HG02571 (cell line): ENCODE data around the gene THADA.
"Not testable (repeated sequence)": the region's sequence is repeated elsewhere in the genome, so short reads cannot be mapped to it uniquely, and the experiment has no call there.

Source experiments
- ATAC-seq: cut with Tn5 transposase; IDR thresholded peaks from one replicate; pipeline ENCODE4 v1.9.1; 2021; ENCODE audit warnings: mild to moderate bottlenecking, moderate library complexity; ENCODE audit not compliant: unreplicated experiment

The THADA gene

GRCh38 chr2:43542285-43542933, 53.4 kb downstream of the THADA start:
- no peak for ATAC-seq

- no peak for ATAC-seq
These were observed 54.7 kb downstream of the THADA start for GRCh38 chr2:43541165-43541564.

- no peak for ATAC-seq
These were observed 55.6 kb downstream of the THADA start for GRCh38 chr2:43540021-43540779.

- no peak for ATAC-seq
These were observed 56.4 kb downstream of the THADA start for GRCh38 chr2:43539436-43539835.

GRCh38 chr2:43538034-43538670, 57.7 kb downstream of the THADA start:
- no peak for ATAC-seq

GRCh38 chr2:43537137-43537536, 58.7 kb downstream of the THADA start:
- ATAC-seq, result no peak

- no peak for ATAC-seq
These were observed 61.3 kb downstream of the THADA start for GRCh38 chr2:43534569-43534968.

- ATAC-seq, result not testable (repeated sequence)
These were observed 63.3 kb downstream of the THADA start for GRCh38 chr2:43532572-43532971.

GRCh38 chr2:43531251-43531650, 64.6 kb downstream of the THADA start:
- no peak for ATAC-seq

GRCh38 chr2:43526994-43527393, 68.8 kb downstream of the THADA start:
- no peak for ATAC-seq

GRCh38 chr2:43525506-43525905, 70.3 kb downstream of the THADA start:
- ATAC-seq, result no peak

GRCh38 chr2:43524177-43524965, 71.5 kb downstream of the THADA start:
- ATAC-seq, result no peak

GRCh38 chr2:43522177-43522576, 73.7 kb downstream of the THADA start:
- no peak for ATAC-seq

- no peak for ATAC-seq
These were observed 74.3 kb downstream of the THADA start for GRCh38 chr2:43521568-43521967.

GRCh38 chr2:43520919-43521318, 74.9 kb downstream of the THADA start:
- ATAC-seq, result no peak

GRCh38 chr2:43519643-43520221, 76.1 kb downstream of the THADA start:
- ATAC-seq, result no peak

GRCh38 chr2:43518718-43519117, 77.1 kb downstream of the THADA start:
- ATAC-seq, result no peak

- no peak for ATAC-seq
These were observed 77.7 kb downstream of the THADA start for GRCh38 chr2:43518181-43518580.

- ATAC-seq, result no peak
These were observed 79.9 kb downstream of the THADA start for GRCh38 chr2:43515807-43516497.

GRCh38 chr2:43515248-43515647, 80.6 kb downstream of the THADA start:
- no peak for ATAC-seq
